ENCODE data around the gene MC3R.
"Not testable (repeated sequence)": the region's sequence is repeated elsewhere in the genome, so short reads cannot be mapped to it uniquely, and the experiment has no call there.

Gene MC3R

DNA sequence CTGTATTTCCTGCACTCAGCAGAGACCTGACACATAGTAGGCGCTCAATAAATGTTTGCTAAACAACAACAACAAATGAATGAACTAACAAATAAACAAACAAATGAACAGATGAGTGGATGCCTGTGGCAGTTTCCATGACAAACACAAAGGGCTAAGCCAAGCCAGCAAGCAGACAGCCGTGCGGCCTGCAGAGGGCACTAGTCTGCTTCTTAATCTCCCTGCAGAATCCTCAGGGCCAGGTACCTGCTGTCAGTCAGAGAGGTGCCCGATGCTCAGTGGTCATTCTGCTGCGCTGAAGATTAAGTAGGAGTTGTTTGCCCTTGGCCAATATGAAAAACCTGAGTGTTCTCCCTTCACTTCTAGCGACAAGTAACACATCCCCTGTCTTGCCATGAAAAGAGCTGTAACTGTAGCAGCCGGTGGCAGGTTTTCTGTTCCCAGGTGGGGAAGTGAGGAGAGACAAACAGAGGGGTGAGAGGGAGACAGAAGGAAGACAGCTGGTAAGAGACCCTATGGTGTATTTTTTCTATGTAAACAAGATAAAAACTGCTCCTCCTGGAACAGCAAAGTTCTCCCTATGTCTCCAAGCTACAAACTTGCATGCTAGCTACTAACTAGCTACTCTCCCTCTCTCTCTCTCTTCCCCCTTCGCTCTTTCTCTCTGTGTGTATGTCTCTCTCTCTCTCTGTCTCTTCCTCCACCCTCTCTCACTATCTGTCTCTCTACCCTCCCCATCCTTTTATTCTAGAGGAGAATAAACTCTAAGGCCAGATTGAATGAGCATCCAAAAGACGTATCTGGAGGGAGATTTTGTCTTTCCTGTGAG, at the start of gene MC3R:
TSS of gene MC3R (plus strand) at position 779 of the 829 bp plus-strand sequence. CDS start 112 bp downstream, outside the sequence.
- DNase-seq: no peak

DNA sequence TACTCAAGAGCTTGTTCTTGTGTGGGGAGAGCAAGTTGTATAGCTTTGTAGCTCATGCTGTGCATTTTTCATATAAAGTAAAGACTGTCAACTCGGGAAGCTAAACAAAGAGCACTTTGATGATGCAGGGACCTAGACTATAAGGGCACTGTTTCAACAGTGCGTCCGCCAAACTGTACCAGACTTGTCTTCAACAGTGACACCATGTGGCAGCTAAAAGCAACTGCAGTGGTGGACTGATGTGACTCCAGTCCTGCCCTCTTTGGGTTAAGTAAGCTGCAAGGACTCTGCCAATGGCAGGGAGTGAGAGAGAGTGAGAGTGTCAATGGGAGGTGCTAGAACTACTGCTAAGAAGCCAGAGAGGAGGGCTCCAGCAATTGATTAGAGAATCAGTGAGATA, 48.1 kb upstream of the MC3R start:
- no peak for DNase-seq

DNA sequence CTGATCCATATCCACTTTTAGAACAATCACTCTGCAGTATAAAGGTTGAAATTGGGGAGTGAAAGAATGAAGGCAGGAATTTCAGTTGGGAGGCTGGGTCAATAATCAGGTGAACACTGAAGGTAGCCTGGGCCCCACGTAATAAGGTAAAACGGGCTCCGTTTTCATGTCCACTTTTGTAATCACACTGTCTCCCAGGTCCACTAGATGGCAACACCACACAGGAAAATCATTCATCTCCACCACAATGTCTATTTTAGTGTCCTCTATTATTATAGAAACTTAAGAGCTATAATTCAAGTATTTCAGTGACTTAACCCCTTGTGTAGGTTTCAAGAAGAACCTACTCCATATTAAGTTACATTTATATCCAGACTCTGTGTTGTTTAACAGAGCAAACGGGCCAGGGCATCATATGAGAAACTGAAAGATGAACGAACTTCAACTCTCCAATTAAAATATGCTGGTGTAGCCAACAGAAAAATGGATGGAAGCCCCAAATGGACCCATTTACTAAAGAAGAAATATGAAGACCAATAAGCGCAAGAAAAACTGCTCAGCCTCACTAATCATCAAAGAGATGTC, 45.9 kb upstream of the MC3R start:
- DNase-seq: no peak

DNA sequence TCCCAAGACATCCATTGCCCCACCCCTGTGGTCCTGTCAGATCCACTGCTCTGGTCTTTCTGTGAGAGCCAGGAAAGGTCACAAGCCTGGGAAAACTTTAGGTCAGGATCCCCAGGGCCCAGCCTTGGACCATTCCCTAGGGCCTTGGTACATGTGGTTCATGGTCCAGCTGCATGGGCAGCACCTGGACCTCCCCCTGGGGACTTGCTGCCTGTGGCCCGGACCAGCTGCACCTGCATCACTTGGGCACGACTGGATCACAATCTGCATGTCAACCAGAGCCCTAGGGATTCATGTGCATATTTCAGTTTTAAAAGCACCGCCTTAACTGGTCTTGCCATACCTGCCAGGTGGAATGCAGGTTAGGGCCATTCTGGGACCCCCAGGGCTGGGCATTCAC, 44.3 kb upstream of the MC3R start:
- no peak for DNase-seq

DNA sequence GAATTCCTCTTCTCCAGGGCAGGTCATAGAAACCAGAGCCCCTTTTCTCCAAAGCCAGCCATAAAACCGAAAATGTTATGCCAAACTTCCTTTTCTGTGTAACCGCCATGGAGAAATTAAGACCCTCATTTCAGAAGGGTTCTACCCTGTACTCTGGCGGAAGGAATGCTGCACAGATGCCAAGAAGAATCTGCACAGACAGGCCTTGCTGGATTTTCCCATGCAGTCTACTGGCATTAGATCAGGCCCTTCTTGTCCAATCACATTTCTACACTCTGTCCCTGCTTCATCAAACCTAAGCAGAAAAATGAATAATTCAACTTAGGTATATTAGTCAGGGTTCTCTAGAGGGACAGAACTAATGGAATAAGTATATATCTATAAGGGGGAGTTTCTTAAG, 43.2 kb upstream of the MC3R start:
- no peak for DNase-seq

DNA sequence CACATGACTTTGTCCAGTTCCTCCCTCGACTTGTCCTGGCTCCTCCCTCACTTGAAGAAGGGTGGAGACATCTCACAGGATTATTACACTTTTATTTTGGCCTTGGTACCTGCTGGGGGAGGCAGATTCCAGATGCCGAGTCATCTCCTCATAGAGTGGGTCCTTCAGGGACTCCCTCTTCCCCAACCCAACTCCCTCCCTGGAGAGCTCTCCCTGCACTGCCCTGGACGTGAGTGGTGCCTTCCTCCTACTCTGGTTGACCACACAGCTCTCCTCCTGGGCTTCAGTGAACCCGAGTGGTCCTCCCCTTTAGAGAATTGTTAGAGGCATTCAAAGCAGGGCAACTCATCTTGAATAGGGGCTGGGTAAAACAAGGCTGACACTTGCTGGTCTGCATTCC, 40.9 kb upstream of the MC3R start:
- DNase-seq: no peak

DNA sequence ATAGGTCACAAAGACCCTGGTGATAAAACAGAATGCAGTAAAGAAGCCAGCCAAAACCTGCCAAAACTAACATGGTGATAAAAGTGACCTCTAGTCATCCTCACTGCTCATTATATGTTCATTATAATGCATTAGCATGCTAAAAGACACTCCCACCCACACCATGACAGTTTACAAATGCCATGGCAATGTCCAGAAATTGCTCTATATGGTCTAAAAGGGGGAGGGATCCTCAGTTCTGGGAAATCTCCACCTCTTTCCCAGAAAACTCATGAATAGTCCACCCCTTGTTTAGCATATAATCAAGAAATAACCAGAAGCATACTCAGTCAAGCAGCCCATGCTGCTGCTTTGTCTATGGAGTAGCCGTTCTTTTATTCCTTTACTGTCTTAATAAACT, 40.4 kb upstream of the MC3R start:
- no peak for DNase-seq

DNA sequence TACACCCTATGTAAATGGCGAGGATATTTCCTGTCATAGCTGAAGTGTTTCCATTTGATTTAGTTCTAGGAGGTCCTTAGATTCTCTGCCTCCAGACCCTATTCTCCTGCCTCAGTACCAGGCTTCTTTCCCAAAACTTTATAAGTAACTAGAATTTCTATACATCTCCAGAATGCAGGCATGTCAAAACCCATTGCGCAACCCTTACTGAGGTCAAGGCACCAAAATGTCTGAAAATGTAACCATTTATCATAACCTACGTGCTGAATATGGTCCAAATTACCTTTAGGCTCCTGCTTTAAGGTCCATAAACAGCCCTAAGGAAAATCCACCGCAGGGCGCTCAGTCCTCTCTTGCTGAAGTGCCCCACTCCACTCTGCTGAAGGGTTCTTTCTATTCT, 37.5 kb upstream of the MC3R start:
- DNase-seq: no peak

DNA sequence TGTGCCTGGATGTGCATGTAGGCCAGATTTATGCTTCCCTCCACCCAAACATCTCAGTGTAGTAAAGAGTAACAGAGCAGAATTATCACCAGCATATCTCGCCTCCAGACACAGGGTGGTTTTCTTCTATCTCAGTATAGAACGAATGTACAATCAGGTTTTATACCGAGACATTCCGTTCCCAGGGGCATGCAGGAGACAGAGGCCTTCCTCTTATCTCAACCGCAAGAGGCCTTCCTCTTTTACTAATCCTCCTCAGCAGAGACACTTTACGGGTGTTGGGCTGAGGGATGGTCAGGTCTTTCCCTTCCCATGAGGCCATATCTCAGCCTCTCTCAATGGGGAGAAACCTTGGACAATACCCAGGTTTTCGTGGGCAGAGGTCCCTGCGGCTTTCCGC, 36.4 kb upstream of the MC3R start:
- DNase-seq: no peak

DNA sequence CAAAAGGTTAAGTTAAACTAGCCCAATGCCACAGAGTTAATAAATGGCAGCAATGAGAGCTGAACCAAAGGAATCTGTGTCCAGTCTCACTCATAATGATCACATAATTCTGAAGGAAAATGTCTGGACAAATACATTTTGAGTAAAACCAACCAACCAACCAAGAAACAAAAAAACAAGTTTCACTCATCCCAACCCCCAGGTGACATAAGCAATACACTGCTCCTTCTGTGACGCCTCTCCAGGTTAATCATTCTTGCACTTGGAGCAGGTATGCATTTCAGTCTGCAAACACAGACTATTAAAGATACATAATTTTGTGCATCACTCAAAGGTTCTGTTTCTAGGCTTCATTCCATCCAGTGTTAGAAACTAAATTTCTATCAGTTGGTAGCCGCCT, 35.2 kb upstream of the MC3R start:
- no peak for DNase-seq

DNA sequence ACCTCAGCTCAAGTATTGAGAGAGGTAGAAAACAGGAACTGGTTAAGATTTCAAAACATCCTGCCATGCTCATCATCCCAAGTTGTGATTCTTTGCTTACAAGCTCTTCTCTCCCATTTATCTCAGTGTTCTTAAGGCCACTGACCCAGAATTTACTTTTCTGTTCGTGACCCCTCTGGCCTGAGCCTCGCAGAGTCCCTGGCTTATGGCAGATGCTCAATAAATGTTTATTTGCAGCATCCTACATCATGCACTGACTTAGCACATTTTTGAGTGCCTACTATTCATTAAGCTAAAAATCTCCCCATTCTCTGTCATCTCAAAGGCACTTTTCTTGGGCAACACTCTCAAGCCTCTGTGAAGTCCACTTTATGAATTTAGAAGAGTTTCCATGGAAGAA, 33.4 kb upstream of the MC3R start:
- DNase-seq: no peak

DNA sequence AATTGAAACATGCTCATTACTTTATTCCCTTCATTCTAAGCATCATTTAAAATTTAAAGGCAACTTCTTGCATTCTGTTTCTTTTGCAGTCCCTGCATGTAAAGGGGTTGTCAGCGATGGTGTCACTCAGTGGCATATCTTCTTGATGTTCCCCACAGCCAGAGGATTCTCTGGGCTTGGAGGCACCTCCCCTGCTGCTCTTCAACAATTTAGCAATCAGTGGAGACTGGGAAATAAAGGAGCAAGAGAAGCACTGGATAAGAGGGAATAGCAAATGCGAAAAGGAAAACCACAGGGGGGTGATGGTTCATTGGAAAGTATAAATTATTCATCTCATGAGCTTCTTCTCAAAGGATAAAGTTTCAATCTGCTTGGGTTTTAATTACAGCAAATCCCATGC, 30.7 kb upstream of the MC3R start:
- DNase-seq: no peak

DNA sequence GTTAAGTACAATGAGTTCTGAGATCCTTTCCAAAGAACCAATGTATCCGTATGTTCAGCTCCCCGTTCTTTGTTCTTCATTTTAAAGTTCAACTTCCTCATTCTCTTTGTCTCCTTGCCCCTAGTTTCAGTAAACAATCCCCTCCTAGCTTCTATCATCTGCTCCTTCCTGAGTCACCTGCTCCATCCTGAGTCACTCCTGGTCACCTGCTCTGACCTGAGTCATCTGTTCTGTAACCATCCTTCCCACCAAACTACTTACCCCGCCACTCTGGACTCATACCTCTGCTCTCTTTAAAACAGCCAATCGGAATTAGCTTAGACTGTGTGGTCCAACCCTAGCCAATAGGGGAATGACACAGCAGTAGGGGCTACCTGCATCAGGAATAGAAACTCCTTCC, 27.3 kb upstream of the MC3R start:
- DNase-seq: not testable (repeated sequence)

DNA sequence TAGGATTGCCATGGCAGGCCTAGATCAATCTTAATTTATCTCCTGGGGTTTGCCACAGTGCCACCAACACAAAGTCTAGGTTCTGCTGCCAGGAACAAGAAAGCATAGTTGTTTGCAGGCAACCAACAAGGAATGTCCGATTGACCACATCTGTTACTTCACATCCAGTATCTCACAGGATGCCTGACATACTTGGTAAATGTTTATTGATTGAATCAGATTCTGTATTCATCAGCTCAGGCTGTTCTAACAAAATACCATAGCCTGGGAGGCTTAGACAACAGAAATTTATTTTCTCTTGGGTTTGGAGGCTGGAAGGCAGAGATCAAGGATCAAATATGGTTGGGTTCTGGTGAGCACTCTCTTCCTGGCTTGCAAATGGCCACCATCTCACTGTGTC, 26.3 kb upstream of the MC3R start:
- no peak for DNase-seq

DNA sequence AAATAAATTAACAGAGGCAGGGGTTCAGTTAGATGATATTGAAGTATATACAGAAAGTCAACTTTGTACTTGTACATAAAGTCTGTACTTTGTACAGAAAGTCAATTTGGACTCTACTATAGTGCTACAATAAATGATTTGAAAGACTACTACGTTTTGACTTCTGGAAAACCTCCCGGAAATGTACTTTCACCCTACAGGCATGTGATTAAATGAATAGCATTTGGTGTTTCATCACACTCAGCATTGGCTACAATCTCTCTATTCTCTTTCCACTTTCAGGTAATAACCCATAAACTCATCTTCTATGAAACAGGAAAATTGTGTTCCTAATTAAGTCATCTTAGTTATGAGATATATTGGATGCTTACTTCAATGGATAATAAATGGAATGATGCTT, 25.6 kb upstream of the MC3R start:
- DNase-seq: no peak

DNA sequence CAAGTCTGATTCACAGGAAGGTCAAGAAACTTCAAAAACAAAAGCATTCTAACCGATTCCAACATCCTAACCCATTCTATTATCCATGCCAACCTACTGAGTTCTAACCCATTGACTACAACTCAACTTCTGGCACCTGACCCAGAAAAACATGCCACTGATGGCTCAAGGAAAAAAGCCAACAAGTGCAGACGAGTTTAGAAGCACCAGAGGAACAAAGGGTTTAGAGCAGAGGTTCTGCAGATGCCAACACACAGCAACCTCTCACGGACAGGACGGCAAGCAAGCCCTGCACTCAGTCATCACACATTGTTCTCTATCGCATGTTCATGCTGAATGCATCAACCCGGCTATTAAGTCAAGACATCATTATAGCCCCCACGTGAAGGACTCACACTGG, 25.2 kb upstream of the MC3R start:
- DNase-seq: no peak

DNA sequence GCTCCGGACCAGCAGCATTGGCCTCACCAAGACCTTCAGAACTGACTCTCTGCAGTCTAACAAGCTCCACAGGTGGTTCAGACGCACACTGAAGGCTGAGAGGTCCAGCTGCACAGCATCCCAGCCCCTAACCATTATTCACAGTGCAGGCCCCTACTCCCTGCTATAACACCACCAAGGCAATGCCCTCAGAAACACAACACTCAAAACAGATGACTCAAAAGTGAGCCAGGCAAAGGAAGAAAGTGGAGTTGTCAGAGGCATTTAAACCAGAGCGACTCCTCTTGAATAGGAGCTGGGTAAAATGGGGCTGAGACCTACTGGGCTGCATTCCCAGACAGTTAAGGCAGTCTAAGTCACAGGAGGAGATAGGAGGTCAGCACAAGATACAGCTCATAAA, 20.5 kb upstream of the MC3R start:
- DNase-seq: no peak

DNA sequence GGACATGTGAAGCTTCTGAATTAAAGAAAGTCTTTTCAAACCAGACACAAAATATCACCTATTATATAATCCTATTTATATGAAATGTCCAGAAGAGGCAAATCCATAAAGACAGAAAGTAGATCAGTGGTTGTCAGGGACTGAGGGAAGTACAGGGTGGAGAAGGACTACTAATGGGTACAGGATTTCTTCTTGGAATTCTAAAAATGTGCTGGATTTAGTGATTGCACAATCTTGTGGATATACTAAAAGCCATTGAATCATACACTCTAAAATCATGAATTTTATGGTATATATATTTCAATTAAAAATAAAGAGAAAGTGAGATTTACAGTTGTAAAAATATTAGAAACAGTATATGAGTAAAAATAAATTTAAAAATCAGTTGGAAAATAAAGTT, 18.7 kb upstream of the MC3R start:
- DNase-seq: no peak

DNA sequence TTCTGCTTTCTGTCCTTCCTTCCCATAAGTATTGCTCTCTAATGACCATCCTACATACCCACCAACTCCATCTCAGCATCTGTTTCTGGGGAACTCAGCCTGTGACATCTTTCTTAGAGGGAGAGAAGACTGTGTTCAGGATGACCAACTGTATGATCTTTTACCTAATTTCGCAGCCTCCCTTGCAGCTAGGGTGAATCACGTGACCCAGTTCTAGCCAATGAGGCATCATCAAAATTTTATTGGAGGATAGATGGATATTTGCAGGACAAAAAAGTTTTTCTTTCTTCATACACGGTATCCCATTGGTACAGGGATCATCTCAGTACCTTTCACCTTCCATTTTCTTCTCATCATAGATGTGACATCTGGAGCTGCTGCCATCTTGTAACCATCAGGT, 14.4 kb upstream of the MC3R start:
- DNase-seq: no peak

DNA sequence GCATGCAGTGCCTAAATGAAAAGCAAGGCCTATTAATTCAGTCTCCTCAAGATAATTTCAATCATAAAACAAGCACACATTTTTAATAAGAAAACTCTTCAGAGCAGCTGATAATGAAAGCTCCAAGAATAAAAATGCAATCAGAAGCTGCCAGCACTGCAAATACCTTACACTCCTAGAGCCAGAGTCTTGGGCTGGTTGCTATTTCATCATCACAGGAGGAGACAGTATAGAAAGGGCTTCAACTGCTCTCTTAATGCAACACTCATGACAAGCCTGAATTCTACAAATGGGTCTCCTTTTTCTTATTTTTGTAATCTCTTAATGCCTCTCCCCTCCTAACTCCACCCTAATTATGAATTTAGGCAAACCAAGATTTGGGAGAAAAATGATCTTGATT, 11.2 kb upstream of the MC3R start:
- DNase-seq: no peak

DNA sequence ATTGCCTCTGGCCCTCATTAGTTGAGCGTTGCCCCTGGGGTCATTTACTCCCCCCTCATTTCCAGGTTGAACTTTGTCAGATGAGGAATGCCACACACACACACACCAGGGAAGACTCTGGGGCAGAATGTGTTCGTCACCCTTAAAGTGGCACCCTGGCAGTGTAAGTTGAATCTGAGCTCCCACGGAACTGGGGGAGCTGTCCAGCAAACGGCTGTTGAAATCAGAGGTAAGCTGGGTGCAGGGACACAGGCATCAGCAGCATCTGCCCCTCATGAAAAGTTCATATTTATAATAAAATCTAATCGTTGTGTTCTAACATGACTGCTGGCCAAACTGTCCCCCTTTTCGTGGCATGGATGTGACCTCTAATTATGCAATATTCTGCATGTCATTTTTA, 4.3 kb upstream of the MC3R start:
- DNase-seq: no peak

DNA sequence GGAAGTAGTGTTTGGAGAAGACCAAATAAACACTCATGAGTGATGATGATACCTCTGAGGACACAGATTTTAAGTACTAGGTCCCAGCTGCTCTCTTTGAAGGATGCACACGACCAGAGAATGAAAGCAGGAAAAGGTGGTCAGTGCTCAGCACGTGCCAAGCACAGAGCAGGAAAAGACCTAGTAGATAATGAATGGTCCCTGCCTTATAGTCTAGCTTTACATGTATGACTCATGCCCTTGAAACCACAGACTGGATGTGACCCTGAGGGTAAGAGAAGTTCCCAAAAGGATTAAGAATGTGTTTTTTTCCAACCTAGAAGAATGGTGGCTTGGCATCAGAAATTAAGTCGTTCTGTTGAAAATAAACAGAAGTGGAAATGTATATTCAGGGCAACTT, 2.8 kb upstream of the MC3R start:
- DNase-seq: no peak

DNA sequence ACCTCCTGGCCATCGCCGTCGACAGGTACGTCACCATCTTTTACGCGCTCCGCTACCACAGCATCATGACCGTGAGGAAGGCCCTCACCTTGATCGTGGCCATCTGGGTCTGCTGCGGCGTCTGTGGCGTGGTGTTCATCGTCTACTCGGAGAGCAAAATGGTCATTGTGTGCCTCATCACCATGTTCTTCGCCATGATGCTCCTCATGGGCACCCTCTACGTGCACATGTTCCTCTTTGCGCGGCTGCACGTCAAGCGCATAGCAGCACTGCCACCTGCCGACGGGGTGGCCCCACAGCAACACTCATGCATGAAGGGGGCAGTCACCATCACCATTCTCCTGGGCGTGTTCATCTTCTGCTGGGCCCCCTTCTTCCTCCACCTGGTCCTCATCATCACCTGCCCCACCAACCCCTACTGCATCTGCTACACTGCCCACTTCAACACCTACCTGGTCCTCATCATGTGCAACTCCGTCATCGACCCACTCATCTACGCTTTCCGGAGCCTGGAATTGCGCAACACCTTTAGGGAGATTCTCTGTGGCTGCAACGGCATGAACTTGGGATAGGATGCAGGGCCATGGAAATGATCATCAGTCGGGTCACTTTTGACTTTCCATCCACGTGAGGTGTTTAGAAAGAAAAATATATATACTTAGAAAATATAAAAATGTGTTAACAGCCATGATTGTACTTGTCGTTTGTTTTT, 868 bp downstream of the MC3R start:
- DNase-seq: no peak

DNA sequence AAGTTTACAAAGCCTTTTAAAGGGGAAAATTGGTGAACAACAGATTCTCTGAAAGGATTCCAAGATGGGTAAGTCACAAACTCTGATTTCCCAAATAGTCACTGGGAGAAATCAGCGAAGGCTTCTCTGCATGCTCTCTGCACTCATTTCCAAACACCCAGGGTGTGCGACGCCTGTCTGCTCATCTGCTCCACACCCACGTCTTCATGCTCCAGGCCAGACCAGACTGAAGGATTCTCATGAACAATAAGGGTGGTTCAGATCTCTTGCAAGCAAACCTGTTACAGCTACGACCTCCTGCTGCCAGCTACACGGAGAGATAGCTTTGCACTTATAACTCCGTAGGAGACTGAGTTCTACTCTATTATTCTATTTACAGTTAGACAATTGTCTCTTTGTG, 1.4 kb downstream of the MC3R start:
- DNase-seq: no peak

Measured in DMS79 (cell line).